ENCODE data around the gene CDH15.
"Not testable (repeated sequence)": the region's sequence is repeated elsewhere in the genome, so short reads cannot be mapped to it uniquely, and the experiment has no call there.

The CDH15 gene

DNA sequence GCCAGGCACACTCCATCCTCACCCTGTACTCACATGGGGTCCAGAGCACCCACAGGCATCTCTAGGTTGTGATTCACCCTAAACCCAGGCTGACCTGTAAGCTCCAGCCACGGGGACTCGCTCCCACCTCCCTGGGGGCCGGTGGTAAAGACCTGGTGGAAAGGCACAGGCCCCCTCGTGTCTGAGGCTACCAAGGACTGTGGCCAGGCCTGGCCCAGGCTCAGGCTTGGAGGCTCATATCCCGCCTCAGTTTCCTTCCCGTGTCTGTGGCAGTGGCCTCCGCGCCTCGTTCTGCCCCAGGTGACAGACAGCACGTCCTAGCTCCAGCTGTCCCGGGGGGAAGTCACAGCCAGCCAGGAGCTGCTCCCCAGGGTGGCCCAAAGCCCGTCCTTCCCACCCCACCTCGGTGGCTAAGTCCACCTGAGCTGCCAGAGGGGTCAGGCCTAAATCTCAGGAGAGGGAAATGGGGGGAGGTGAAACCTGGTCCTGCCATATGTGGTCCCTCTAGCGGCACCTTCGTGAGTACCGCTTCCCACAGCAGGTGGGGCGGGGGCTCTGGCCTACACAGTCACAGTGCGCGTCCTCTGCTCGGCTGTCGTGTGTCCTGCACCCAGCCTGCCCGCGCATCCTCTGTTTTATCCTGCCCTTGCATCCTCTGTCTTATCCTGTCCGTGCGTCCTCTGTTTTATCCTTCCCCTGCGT lies 12.6 kb downstream of the CDH15 start:
- Histone ChIP-seq H3K9me2 (ENCODE audit: low read depth, low read length) (no peaks in the 10 kb centered on the region), H3K4me2 (ENCODE audit: low read length) (no peak overlapping the region), H3F3A (ENCODE audit: insufficient read depth, low read length) (no peaks in the 10 kb centered on the region), H3K36me3 (ENCODE audit: insufficient read depth, low read length) (no peaks in the 10 kb centered on the region), H3K4me1 (ENCODE audit: insufficient read depth, low read length, severe bottlenecking) (no peaks in the 10 kb centered on the region), H3K27ac (ENCODE audit: low read depth, low read length, poor library complexity, severe bottlenecking) (no peak overlapping the region), H3K4me3 (ENCODE audit: low read depth, low read length, poor library complexity, severe bottlenecking) (no peak overlapping the region), H3K9ac (ENCODE audit: low read length) (no peak overlapping the region), H3K9me3 (ENCODE audit: low read length) (no peaks in the 10 kb centered on the region), H2AFZ (ENCODE audit: low read length) (no peak overlapping the region), H4K20me1 (ENCODE audit: insufficient read depth, low read length) (no peaks in the 10 kb centered on the region), H3K79me2 (ENCODE audit: insufficient read depth, low read length) (no peaks in the 10 kb centered on the region), H3K27me3 (ENCODE audit: insufficient read depth, low read length) (peaks cover 3% of the 10 kb centered on the region; the same call in 1 of the 2 replicates)
- TF ChIP-seq EZH2 (IDR thresholded peaks at IDR 0.05; ENCODE audit: borderline replicate concordance, low read length) = no peak
- TF ChIP-seq, protein P1, sequence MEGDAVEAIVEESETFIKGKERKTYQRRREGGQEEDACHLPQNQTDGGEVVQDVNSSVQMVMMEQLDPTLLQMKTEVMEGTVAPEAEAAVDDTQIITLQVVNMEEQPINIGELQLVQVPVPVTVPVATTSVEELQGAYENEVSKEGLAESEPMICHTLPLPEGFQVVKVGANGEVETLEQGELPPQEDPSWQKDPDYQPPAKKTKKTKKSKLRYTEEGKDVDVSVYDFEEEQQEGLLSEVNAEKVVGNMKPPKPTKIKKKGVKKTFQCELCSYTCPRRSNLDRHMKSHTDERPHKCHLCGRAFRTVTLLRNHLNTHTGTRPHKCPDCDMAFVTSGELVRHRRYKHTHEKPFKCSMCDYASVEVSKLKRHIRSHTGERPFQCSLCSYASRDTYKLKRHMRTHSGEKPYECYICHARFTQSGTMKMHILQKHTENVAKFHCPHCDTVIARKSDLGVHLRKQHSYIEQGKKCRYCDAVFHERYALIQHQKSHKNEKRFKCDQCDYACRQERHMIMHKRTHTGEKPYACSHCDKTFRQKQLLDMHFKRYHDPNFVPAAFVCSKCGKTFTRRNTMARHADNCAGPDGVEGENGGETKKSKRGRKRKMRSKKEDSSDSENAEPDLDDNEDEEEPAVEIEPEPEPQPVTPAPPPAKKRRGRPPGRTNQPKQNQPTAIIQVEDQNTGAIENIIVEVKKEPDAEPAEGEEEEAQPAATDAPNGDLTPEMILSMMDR (IDR thresholded peaks at IDR 0.05; ENCODE audit: low read length) = no peak

GRCh38 chr16:89184677-89184932 lies 13.1 kb downstream of the CDH15 start:
- no peak overlapping the region for H3K4me2 ChIP-seq (ENCODE audit: low read length)
- H3K27me3 ChIP-seq (ENCODE audit: insufficient read depth, low read length) = 0 out of 2 replicates have a peak, but pooled peaks cover 3% of the 10 kb centered on the region
- H3K4me1 ChIP-seq (ENCODE audit: insufficient read depth, low read length, severe bottlenecking) = no peaks in the 10 kb centered on the region
- 0 out of 2 replicates have a peak, but pooled peaks cover 2% of the 10 kb centered on the region for H3F3A ChIP-seq (ENCODE audit: insufficient read depth, low read length)
- no peaks in the 10 kb centered on the region for H3K36me3 ChIP-seq (ENCODE audit: insufficient read depth, low read length)
- H3K9me3 ChIP-seq (ENCODE audit: low read length) = no peaks in the 10 kb centered on the region
- no peaks in the 10 kb centered on the region for H3K79me2 ChIP-seq (ENCODE audit: insufficient read depth, low read length)
- no peaks in the 10 kb centered on the region for H3K9me2 ChIP-seq (ENCODE audit: low read depth, low read length)
- no peak overlapping the region for H3K9ac ChIP-seq (ENCODE audit: low read length)
- H3K27ac ChIP-seq (ENCODE audit: low read depth, low read length, poor library complexity, severe bottlenecking) = no peak overlapping the region
- TF ChIP-seq, protein P1 (IDR thresholded peaks at IDR 0.05; ENCODE audit: low read length) = no peak
- TF ChIP-seq EZH2 (IDR thresholded peaks at IDR 0.05; ENCODE audit: borderline replicate concordance, low read length) = no peak
- H4K20me1 ChIP-seq (ENCODE audit: insufficient read depth, low read length) = no peaks in the 10 kb centered on the region
- H3K4me3 ChIP-seq (ENCODE audit: low read depth, low read length, poor library complexity, severe bottlenecking) = no peak overlapping the region
- no peak overlapping the region for H2AFZ ChIP-seq (ENCODE audit: low read length)

DNA sequence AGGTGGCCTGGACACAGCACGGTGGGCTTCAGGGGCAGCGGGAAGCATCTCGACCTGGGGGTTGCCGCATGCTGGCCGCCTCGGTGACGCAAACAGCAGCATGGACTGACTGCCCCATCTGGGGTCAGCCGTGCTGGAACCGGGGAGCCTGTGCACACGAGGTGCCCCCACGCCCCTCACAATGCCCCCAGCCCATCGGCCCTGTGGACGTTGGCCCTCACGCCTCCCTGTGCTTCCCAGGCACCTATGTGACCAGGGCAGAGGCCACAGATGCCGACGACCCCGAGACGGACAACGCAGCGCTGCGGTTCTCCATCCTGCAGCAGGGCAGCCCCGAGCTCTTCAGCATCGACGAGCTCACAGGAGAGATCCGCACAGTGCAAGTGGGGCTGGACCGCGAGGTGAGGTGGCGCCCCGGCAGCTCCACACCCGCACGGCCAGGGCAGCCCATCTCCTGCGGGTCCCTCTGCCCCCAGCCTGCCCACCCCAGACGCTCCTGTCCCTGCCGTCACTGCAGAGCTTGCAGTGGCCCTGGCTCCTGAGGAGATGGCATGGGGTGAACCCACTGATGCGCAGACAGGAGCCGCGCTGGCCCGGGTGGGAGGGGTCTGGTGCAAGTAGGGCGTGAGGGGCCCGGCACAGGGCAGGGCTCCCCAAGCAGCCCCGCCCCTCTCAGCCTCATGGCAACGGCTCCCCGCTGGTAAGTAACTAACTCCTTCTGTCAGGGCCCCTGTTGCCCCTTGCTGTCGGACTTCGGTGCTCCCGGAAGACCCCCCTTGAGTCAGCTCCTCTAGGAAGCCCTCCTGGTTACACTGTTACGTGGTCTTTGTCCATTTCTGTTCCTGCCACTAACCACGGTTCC lies 13.6 kb downstream of the CDH15 start:
- no peak overlapping the region for H3K4me2 ChIP-seq (ENCODE audit: low read length)
- 0 out of 2 replicates have a peak, but pooled peaks cover 6% of the 10 kb centered on the region for H3K27me3 ChIP-seq (ENCODE audit: insufficient read depth, low read length)
- H2AFZ ChIP-seq (ENCODE audit: low read length) = no peak overlapping the region
- no peak overlapping the region for H3K27ac ChIP-seq (ENCODE audit: low read depth, low read length, poor library complexity, severe bottlenecking)
- H3K4me1 ChIP-seq (ENCODE audit: insufficient read depth, low read length, severe bottlenecking) = no peaks in the 10 kb centered on the region
- no peaks in the 10 kb centered on the region for H3K9me2 ChIP-seq (ENCODE audit: low read depth, low read length)
- no peak overlapping the region for H3K9ac ChIP-seq (ENCODE audit: low read length)
- H3K9me3 ChIP-seq (ENCODE audit: low read length) = no peaks in the 10 kb centered on the region
- H3K79me2 ChIP-seq (ENCODE audit: insufficient read depth, low read length) = no peaks in the 10 kb centered on the region
- H3F3A ChIP-seq (ENCODE audit: insufficient read depth, low read length) = 0 out of 2 replicates have a peak, but pooled peaks cover 6% of the 10 kb centered on the region
- no peaks in the 10 kb centered on the region for H3K36me3 ChIP-seq (ENCODE audit: insufficient read depth, low read length)
- no peak overlapping the region for H3K4me3 ChIP-seq (ENCODE audit: low read depth, low read length, poor library complexity, severe bottlenecking)
- no peaks in the 10 kb centered on the region for H4K20me1 ChIP-seq (ENCODE audit: insufficient read depth, low read length)
- TF ChIP-seq EZH2 (IDR thresholded peaks at IDR 0.05; ENCODE audit: borderline replicate concordance, low read length) = no peak
- TF ChIP-seq, protein P1 (IDR thresholded peaks at IDR 0.05; ENCODE audit: low read length) = no peak

GRCh38 chr16:89185887-89186592 lies 14.5 kb downstream of the CDH15 start:
- not testable (repeated sequence) for H4K20me1 ChIP-seq (ENCODE audit: insufficient read depth, low read length); H3K27me3 ChIP-seq (ENCODE audit: insufficient read depth, low read length); H3K4me2 ChIP-seq (ENCODE audit: low read length); H3K4me3 ChIP-seq (ENCODE audit: low read depth, low read length, poor library complexity, severe bottlenecking); H3K9me3 ChIP-seq (ENCODE audit: low read length); H3K79me2 ChIP-seq (ENCODE audit: insufficient read depth, low read length); H3K9ac ChIP-seq (ENCODE audit: low read length); H3K9me2 ChIP-seq (ENCODE audit: low read depth, low read length); H3F3A ChIP-seq (ENCODE audit: insufficient read depth, low read length); H2AFZ ChIP-seq (ENCODE audit: low read length); H3K27ac ChIP-seq (ENCODE audit: low read depth, low read length, poor library complexity, severe bottlenecking); H3K36me3 ChIP-seq (ENCODE audit: insufficient read depth, low read length); H3K4me1 ChIP-seq (ENCODE audit: insufficient read depth, low read length, severe bottlenecking)

GRCh38 chr16:89186593-89187031 lies 15.1 kb downstream of the CDH15 start:
- not testable (repeated sequence) for H3K9me2 ChIP-seq (ENCODE audit: low read depth, low read length); H3K4me2 ChIP-seq (ENCODE audit: low read length); H3F3A ChIP-seq (ENCODE audit: insufficient read depth, low read length); H3K9me3 ChIP-seq (ENCODE audit: low read length); H2AFZ ChIP-seq (ENCODE audit: low read length); H3K4me1 ChIP-seq (ENCODE audit: insufficient read depth, low read length, severe bottlenecking); H3K4me3 ChIP-seq (ENCODE audit: low read depth, low read length, poor library complexity, severe bottlenecking); H3K36me3 ChIP-seq (ENCODE audit: insufficient read depth, low read length); H4K20me1 ChIP-seq (ENCODE audit: insufficient read depth, low read length); H3K27ac ChIP-seq (ENCODE audit: low read depth, low read length, poor library complexity, severe bottlenecking); H3K79me2 ChIP-seq (ENCODE audit: insufficient read depth, low read length); H3K9ac ChIP-seq (ENCODE audit: low read length)
- 0 out of 2 replicates have a peak, but pooled peaks cover 10% of the 10 kb centered on the region for H3K27me3 ChIP-seq (ENCODE audit: insufficient read depth, low read length)

Data from OCI-LY1 (cell line).